GM12872 (cell line): ENCODE measurements around the gene SLN.

ENCODE experiments used
- TF ChIP-seq, protein P1 (sequence below): IDR thresholded peaks from 3 replicates; pipeline ENCODE4 v1.5.1; 2011; ENCODE audit warnings: low read depth, mild to moderate bottlenecking, low read length, moderate library complexity; ENCODE audit not compliant: insufficient read depth

The SLN gene

DNA sequence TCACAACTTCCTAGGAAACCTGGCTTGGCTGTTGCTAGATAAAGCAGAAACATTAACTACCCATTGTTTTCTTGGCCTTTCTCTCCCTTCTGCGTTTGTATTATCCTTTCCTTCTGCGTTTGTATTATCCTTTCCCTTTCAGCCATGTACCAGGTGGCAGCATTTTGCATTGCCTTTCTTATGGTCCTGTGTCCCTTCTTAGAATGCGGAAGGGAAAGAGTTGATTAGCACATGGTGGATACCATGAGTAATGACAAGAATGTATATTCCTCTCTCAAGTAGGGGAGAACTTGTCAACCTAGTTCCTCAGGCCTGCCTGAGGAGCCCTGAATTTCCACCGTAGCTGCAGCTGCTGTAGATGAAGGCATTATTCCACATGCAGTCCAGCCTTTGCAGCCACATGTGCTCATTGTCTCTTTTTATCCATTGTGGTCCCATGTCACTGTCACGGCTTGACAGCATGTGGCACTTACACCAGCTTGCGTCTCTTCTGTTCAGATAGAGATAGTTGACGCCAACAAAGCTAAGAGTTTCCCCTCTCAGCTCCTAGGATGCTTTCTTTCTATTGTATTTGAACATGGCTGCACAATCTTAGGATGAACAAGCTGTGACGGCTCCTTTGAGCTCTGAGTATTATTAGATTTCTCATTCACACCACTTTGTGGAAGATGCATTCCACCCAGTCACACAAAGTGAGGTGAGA lies 44.8 kb downstream of the SLN start:
- TF ChIP-seq, protein P1, sequence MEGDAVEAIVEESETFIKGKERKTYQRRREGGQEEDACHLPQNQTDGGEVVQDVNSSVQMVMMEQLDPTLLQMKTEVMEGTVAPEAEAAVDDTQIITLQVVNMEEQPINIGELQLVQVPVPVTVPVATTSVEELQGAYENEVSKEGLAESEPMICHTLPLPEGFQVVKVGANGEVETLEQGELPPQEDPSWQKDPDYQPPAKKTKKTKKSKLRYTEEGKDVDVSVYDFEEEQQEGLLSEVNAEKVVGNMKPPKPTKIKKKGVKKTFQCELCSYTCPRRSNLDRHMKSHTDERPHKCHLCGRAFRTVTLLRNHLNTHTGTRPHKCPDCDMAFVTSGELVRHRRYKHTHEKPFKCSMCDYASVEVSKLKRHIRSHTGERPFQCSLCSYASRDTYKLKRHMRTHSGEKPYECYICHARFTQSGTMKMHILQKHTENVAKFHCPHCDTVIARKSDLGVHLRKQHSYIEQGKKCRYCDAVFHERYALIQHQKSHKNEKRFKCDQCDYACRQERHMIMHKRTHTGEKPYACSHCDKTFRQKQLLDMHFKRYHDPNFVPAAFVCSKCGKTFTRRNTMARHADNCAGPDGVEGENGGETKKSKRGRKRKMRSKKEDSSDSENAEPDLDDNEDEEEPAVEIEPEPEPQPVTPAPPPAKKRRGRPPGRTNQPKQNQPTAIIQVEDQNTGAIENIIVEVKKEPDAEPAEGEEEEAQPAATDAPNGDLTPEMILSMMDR: no peak

DNA sequence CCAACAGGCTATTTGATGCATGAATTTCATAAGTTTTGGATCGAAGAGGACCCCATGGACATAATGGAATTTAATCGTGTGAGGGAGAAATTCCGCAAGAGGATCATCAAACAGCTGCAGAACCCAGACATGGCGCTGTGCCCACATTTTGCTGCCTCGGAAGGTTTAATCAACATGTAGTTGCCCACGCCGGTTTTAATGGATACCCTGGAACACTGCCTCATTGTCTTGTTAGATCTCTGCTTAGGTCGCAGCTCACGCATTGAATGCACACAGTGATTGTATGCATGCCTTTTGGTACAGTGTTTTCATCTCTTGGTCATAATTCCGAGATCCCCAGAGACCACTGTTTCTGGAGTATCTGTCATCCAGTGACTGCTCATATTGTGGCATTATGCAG lies 46.8 kb downstream of the SLN start:
- TF ChIP-seq, protein P1: no peak

DNA sequence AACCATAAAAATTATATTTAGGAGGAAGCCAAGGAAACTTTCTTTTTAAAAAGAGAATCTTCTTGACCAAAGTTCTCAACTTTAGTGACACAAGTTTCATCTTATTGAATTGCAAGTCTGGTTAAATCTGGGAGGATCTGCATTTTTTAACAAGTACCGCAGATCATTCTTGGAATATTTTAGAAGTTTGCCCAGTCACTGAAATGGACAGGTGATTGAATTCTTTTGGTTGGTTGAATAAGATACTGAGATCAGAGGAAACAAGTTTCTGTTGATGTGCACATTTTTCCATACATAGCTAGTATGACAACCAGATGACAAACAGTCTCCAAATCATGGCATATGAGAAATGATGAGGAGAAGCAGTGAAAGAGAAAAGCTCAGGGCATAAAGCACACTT lies 50.2 kb downstream of the SLN start:
- TF ChIP-seq, protein P1: no peak

DNA sequence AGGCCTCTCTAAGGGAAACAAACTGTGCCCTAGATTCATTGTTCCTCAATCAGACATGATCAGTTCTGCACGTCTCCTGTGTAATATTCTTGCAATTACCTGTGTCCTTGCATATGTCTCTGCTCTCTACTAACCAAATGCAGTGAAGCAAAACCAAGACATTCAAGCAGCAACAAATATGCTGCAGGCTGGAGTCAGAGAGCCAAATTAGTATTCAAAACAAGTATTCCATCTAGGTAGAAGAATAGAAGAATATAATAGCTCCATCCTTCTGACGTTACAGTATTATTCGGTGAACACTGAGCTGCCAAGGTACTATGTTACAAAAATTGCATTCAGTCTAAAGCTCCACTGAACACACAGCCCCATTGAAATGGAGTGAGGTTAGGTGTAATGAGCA lies 51.8 kb downstream of the SLN start:
- TF ChIP-seq, protein P1: no peak

DNA sequence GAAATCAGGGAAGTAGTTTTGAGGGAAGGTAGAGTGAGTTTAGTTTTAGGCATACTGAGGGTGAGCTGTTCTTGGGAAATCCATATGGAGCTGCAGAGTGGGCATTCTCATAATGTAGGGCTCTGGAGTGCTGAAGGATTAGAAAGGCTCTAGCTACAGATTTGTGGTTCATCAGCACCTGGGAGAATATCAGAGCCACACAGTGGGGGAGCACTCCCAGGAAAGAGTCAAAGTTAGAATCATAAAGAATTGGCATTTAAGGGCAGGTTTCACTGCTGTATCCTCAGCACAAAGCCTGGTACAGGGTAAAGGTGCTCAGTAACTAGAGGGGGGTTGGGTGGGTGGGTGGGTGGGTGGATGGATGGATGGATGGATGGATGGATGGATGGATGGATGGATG lies 52.5 kb downstream of the SLN start:
- TF ChIP-seq, protein P1: no peak
